Right lobe of liver (tissue), 6 donors: ENCODE data around the gene GSG1L. TPM values are rescaled to one million over a fixed set of nuclear protein-coding genes. Genes with fewer than 3 reads are reported as not detected.

Experiments used
- ATAC-seq, 4 donors: fragments of 200-7000 bp; cut with Tn5 transposase; one replicate each; pipeline ENCODE4 v1.9.1; 2020; ENCODE audit warnings: mild to moderate bottlenecking in 4 of 4, moderate library complexity in 4 of 4
- DNase-seq, 3 donors: peaks; one replicate each; pipeline ENCODE4 v3.0.0-alpha.2; 2020
- H3K27ac ChIP-seq, 3 donors: fragments of 200-600 bp; one replicate each; pipeline ENCODE4 v1.8.0; 2022
- H3K27me3 ChIP-seq, 2 donors: fragments of 200-600 bp; one replicate each; pipeline ENCODE4 v1.8.0; 2022
- H3K36me3 ChIP-seq, 4 donors: fragments of 200-600 bp; sonication (generic) in 1 of 4; one replicate each; pipeline versions ENCODE4 v1.5.1 to v1.8.0; 2017 to 2022; ENCODE audit warnings: control low read depth in 1 of 4
- H3K4me1 ChIP-seq, 4 donors: fragments of 200-600 bp; sonication (generic) in 1 of 4; one replicate each; pipeline versions ENCODE4 v1.5.1 to v1.8.0; 2017 to 2022; ENCODE audit warnings: control low read depth in 1 of 4
- H3K4me3 ChIP-seq, 3 donors: fragments of 200-600 bp; one replicate each; pipeline ENCODE4 v1.8.0; 2022
- H3K9me3 ChIP-seq, 4 donors: fragments of 200-600 bp; sonication (generic) in 1 of 4; one replicate each; pipeline versions ENCODE4 v1.5.1 to v1.8.0; 2017 to 2022; ENCODE audit warnings: control low read depth in 1 of 4
- POLR2A ChIP-seq: fragments of 450-650 bp; IDR thresholded peaks from one replicate; pipeline ENCODE4 v1.6.1; 2017; ENCODE audit warnings: antibody characterized with exemption, mild to moderate bottlenecking
- WGBS: methylation state at CpG from one replicate; pipeline ENCODE4 v1.1.6; 2018; ENCODE audit warnings: low coverage, low lambda C conversion rate; ENCODE audit not compliant: insufficient coverage; ENCODE audit errors: missing lambda C conversion rate; 5-methylcytosine and 5-hydroxymethylcytosine counted together
- intact Hi-C, 2 donors: fragments of 100-400 bp; cut with DNase I; formaldehyde crosslinking; loops; one replicate each; pipeline versions ENCODE4 v1.11.2 to v1.14.1; 2022
- total RNA-seq, 6 experiments: library from RNA; depleted of rRNA in 2 of 6; stranded (reverse); fragments of >200 nt in 2 of 6; fragmentation: NEBNext Ultra II Directional in 3 of 6; extraction: Animal tissue kit (Norgen Biotek cat#: 25700) in 3 of 6; gene quantifications; one replicate each; pipeline versions ENCODE4 v1.1.0 to v1.2.4, GENCODE V29; 2016 to 2023
- TF ChIP-seq, protein P1 (sequence below), 4 donors: fragments of 200-600 bp in 3 of 4; fragments of 450-650 bp in 1 of 4; IDR thresholded peaks; one replicate each; pipeline versions ENCODE4 v1.5.1 to v1.8.0; 2016 to 2022; ENCODE audit warnings: antibody characterized with exemption in 4 of 4, mild to moderate bottlenecking in 2 of 4
- donor health status: DM: no; HTN: yes; CAD: no.
- donor health status: DM: no; HTN: no; CAD: no.
- donor health status: DM: no; HTN: no; CAD: no.
- donor health status: DM: no; HTN: yes; CAD: no.
- donor health status: DM: no; HTN: yes; CAD: no.

GSG1L gene
- total RNA-seq, 6 experiments from 2014 or later: 0.33 TPM; not detected in 5

GRCh38 chr16:27951489-27952120 lies 111.9 kb downstream of the GSG1L start:
- no peaks in the 10 kb centered on the region for H3K9me3 ChIP-seq

DNA sequence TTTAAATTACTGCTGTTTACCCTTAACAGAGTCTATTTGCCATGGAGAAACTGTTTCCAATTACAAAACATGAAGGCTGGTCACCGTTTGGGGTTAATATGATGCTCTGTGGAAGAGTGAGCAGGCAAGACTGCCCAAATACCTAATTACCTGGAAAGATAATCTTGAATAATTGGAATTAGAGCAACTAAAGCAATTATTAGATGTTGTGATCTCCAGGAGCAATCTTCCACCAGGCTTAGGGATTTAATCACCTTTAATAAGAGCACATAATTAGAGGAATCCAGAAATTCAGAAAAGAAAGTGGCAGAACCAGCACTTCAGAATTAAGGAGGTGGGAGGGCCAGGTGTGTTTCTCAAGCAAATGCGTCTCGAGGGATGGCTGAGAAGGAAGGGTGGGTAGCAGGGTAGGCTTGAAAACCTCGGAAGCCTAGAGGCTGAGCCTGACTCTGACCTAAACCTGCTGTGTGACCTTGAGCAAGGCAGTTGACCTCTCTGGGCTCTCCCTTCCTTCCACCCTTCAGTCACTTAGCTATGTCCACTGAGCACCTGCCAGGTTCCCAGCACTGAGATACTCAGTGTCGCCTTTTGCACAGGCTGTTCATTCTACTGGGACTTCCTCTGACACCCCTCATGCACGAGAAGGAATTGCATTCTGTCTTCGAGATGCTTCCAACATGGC lies 113.2 kb downstream of the GSG1L start:
- Histone ChIP-seq H3K9me3 (no peaks in the 10 kb centered on the region), H3K27ac (no peak overlapping the region), H3K4me3 (no peak overlapping the region), H3K4me1 (no peaks in the 10 kb centered on the region), H3K27me3 (no peaks in the 10 kb centered on the region), H3K36me3 (no peaks in the 10 kb centered on the region)
- ATAC-seq (no peak), DNase-seq (peak in 1 of 3 donors; percentile 7)
- 69% methylated on average over 6 of the region's 7 CpGs for WGBS
- intact Hi-C loops: no loop called here
- TF ChIP-seq, protein P1, sequence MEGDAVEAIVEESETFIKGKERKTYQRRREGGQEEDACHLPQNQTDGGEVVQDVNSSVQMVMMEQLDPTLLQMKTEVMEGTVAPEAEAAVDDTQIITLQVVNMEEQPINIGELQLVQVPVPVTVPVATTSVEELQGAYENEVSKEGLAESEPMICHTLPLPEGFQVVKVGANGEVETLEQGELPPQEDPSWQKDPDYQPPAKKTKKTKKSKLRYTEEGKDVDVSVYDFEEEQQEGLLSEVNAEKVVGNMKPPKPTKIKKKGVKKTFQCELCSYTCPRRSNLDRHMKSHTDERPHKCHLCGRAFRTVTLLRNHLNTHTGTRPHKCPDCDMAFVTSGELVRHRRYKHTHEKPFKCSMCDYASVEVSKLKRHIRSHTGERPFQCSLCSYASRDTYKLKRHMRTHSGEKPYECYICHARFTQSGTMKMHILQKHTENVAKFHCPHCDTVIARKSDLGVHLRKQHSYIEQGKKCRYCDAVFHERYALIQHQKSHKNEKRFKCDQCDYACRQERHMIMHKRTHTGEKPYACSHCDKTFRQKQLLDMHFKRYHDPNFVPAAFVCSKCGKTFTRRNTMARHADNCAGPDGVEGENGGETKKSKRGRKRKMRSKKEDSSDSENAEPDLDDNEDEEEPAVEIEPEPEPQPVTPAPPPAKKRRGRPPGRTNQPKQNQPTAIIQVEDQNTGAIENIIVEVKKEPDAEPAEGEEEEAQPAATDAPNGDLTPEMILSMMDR (IDR thresholded peaks at IDR 0.05): no peak
- no peak for TF ChIP-seq POLR2A

More at GRCh38 chr16:27951489-27952120, 111.9 kb downstream of the GSG1L start:
- 56% methylated on average over 7 of the region's 7 CpGs for WGBS
- no peaks in the 10 kb centered on the region for H3K36me3 ChIP-seq
- intact Hi-C loops: no loop called here
- no peak overlapping the region for H3K4me3 ChIP-seq
- H3K4me1 ChIP-seq: no peaks in the 10 kb centered on the region
- H3K27me3 ChIP-seq: no peaks in the 10 kb centered on the region
- no peak for TF ChIP-seq POLR2A
- TF ChIP-seq, protein P1 (IDR thresholded peaks at IDR 0.05): no peak
- H3K27ac ChIP-seq: no peak overlapping the region
- no peak for DNase-seq
- no peak for ATAC-seq

DNA sequence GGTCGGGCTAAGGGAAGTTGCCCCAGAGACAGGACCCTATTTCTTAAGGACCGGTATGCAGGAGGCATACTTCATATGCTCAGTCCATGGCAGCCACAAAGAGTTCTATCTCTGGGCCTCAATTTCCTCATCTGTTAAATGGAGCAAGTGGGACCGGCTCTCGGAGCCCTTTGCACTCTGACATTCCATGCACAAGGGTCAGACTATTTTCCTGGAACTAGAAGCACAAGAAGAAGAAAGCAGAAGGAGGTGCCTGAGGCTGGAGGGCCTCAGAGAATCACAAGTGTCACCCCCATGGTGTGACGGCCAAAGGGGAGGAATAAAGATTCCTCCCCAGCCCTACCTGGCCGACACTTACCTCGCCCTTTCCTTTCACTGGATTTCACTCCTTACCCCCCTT lies 115.8 kb downstream of the GSG1L start:
- no peak for TF ChIP-seq POLR2A
- TF ChIP-seq, protein P1 (IDR thresholded peaks at IDR 0.05): no peak
- ATAC-seq: no peak
- WGBS: 58% methylated on average over 6 of the region's 7 CpGs
- Histone ChIP-seq H3K4me1 (no peaks in the 10 kb centered on the region), H3K4me3 (no peak overlapping the region), H3K9me3 (no peaks in the 10 kb centered on the region), H3K27me3 (no peaks in the 10 kb centered on the region), H3K36me3 (no peaks in the 10 kb centered on the region), H3K27ac (no peak overlapping the region)
- no peak for DNase-seq
- intact Hi-C loops: no loop called here

DNA sequence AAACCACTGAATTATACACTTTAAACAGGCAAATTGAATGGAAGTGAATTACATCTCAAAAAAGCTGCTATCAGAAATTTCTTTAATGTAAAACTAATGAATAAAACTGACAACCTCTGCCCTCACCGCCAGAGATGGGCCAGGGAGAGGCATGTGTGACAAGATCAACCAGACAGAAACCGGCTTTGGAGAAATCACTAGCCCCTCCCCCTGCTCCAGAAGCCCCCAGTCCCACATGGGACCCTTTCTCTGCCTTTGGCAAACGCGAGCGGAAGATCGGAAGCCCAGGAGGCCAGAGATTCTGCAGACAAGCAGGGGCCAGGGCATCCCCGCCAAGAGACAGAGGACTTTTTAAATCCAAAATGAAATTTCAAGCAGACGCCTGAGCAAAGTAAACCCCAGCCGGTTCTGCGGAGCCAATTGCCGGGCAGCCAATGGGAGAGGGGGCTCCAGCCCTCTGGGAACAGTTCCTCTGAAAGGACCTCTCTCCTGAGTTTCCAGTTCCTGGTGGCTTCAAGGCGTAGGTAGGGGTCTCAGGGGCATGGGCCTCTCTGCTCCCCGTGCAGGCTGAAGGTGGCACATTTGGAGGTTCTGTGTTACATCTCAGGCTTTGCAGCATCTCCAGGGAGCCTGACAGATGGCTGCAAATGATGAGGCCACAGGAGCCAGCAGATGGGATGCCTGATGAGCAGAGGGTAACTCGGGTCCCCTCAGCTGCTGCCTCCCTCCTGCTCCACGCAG lies 118.1 kb downstream of the GSG1L start:
- WGBS: 16% methylated on average over 6 of the region's 15 CpGs
- H3K4me1 ChIP-seq: no peaks in the 10 kb centered on the region
- H3K27ac ChIP-seq: no peak overlapping the region
- no peaks in the 10 kb centered on the region for H3K27me3 ChIP-seq
- intact Hi-C loops: no loop called here
- DNase-seq (no peak), ATAC-seq (no peak)
- no peak for TF ChIP-seq POLR2A
- TF ChIP-seq, protein P1 (IDR thresholded peaks at IDR 0.05): no peak
- no peaks in the 10 kb centered on the region for H3K36me3 ChIP-seq
- H3K9me3 ChIP-seq: no peaks in the 10 kb centered on the region
- H3K4me3 ChIP-seq: no peak overlapping the region
